Karpas-422 (cell line): ENCODE results near the gene OTUD3. TPM values are rescaled to one million over a fixed set of nuclear protein-coding genes. Genes with fewer than 3 reads are reported as not detected.
"Not testable (repeated sequence)": the region's sequence is repeated elsewhere in the genome, so short reads cannot be mapped to it uniquely, and the experiment has no call there.

Experiments
- DNase-seq: peaks from one replicate; pipeline ENCODE4 v3.0.0-alpha.2; 2015
- H2AFZ ChIP-seq: fragments of 200-600 bp; sonication (generic); 2 replicates; pipeline ENCODE4 v1.6.1; 2014; ENCODE audit warnings: antibody characterized with exemption, low read length, mixed read lengths
- H3K27ac ChIP-seq: fragments of 200-600 bp; sonication (generic); 2 replicates; pipeline ENCODE4 v1.5.1; 2014; ENCODE audit warnings: mild to moderate bottlenecking, low read length, moderate library complexity
- H3K27me3 ChIP-seq: fragments of 200-600 bp; sonication (generic); 2 replicates; pipeline ENCODE4 v1.6.1; 2014; ENCODE audit warnings: low read length, mixed read lengths
- H3K36me3 ChIP-seq: fragments of 200-600 bp; sonication (generic); 2 replicates; pipeline ENCODE4 v1.6.1; 2014; ENCODE audit warnings: low read length, mixed read lengths; ENCODE audit not compliant: insufficient read depth
- H3K4me1 ChIP-seq: fragments of 200-600 bp; sonication (generic); 2 replicates; pipeline ENCODE4 v1.6.1; 2014; ENCODE audit warnings: mild to moderate bottlenecking, low read length, mixed read lengths
- H3K4me2 ChIP-seq: fragments of 200-600 bp; sonication (generic); 2 replicates; pipeline ENCODE4 v1.6.1; 2014; ENCODE audit warnings: low read length, low read depth, mild to moderate bottlenecking; ENCODE audit not compliant: poor library complexity, severe bottlenecking
- H3K4me3 ChIP-seq: fragments of 200-600 bp; sonication (generic); 2 replicates; pipeline ENCODE4 v1.5.1; 2014; ENCODE audit warnings: mild to moderate bottlenecking, antibody characterized with exemption, low read length, mixed read lengths
- H3K79me2 ChIP-seq: fragments of 200-600 bp; sonication (generic); 2 replicates; pipeline ENCODE4 v1.6.1; 2014; ENCODE audit warnings: mild to moderate bottlenecking, low read length, mixed read lengths
- H3K9ac ChIP-seq: fragments of 200-600 bp; sonication (generic); 2 replicates; pipeline ENCODE4 v1.6.0; 2014; ENCODE audit warnings: low read length
- H3K9me2 ChIP-seq: fragments of 200-600 bp; sonication (generic), shearing (Covaris generic); replicated peaks from 2 replicates; pipeline ENCODE4 v1.6.0; 2014; ENCODE audit warnings: mild to moderate bottlenecking, low read length, moderate library complexity; ENCODE audit not compliant: insufficient read depth
- H3K9me3 ChIP-seq: fragments of 300-700, 200-600 bp; sonication (generic); 2 replicates; pipeline ENCODE4 v1.6.1; 2014; ENCODE audit warnings: low read length, mixed read lengths
- H4K20me1 ChIP-seq: fragments of 200-600 bp; sonication (generic); 2 replicates; pipeline ENCODE4 v1.6.1; 2014; ENCODE audit warnings: mild to moderate bottlenecking, antibody characterized with exemption, low read length, low read depth; ENCODE audit not compliant: insufficient read depth
- total RNA-seq: library from RNA; depleted of rRNA; stranded (reverse); fragments of >200 nt; shearing (Covaris generic); gene quantifications from 2 replicates; pipeline ENCODE4 v1.2.3, GENCODE V29; 2014; ENCODE audit warnings: low replicate concordance; rRNA removed

Gene OTUD3
- total RNA-seq = 7.0 and 9.1 TPM in 2 replicates

- Histone ChIP-seq H3K4me3 (peak within 1 kb of the TSS; percentile 78), H3K4me1 (peaks cover 21% of the 10 kb centered on the region), H4K20me1 (peaks cover 15% of the 10 kb centered on the region), H3K9me3 (no peaks in the 10 kb centered on the region), H3K27ac (no peak within 1 kb of the TSS; the same call in 1 of the 2 replicates), H3K9ac (peak within 1 kb of the TSS; percentile 82), H3K4me2 (peak within 1 kb of the TSS; percentile 100), H3K27me3 (no peaks in the 10 kb centered on the region), H3K9me2 (no peaks in the 10 kb centered on the region), H3K79me2 (peaks cover 49% of the 10 kb centered on the region), H3K36me3 (0 out of 2 replicates have a peak, but pooled peaks cover 4% of the 10 kb centered on the region), H2AFZ (peak within 1 kb of the TSS; percentile 99)
- peak; percentile 99 for DNase-seq
These were observed at the start of gene OTUD3 for GRCh38 chr1:19882111-19883071. TSS of gene OTUD3 (plus strand) at chr1:19882395. CDS start at chr1:19882514, 119 bp downstream.

GRCh38 chr1:19835578-19835977 is 46.6 kb upstream of the OTUD3 start:
- Histone ChIP-seq H3K9me2 (no peaks in the 10 kb centered on the region), H4K20me1 (no peaks in the 10 kb centered on the region), H3K27me3 (0 out of 2 replicates have a peak, but pooled peaks cover 2% of the 10 kb centered on the region), H3K27ac (no peak overlapping the region), H3K79me2 (no peaks in the 10 kb centered on the region), H3K4me1 (no peaks in the 10 kb centered on the region), H2AFZ (no peak overlapping the region), H3K9me3 (no peaks in the 10 kb centered on the region), H3K4me3 (no peak overlapping the region), H3K9ac (no peak overlapping the region), H3K36me3 (no peaks in the 10 kb centered on the region), H3K4me2 (no peak overlapping the region)
- DNase-seq = no peak

GRCh38 chr1:19837866-19838265 is 44.3 kb upstream of the OTUD3 start:
- H3K4me2 ChIP-seq = no peak overlapping the region
- DNase-seq = no peak
- H3K9ac ChIP-seq = no peak overlapping the region
- H3K27me3 ChIP-seq = no peaks in the 10 kb centered on the region
- no peaks in the 10 kb centered on the region for H3K9me3 ChIP-seq
- no peaks in the 10 kb centered on the region for H3K9me2 ChIP-seq
- H2AFZ ChIP-seq = no peak overlapping the region
- no peaks in the 10 kb centered on the region for H3K36me3 ChIP-seq
- H3K4me1 ChIP-seq = no peaks in the 10 kb centered on the region
- no peaks in the 10 kb centered on the region for H3K79me2 ChIP-seq
- no peaks in the 10 kb centered on the region for H4K20me1 ChIP-seq
- no peak overlapping the region for H3K4me3 ChIP-seq
- no peak overlapping the region for H3K27ac ChIP-seq

GRCh38 chr1:19840228-19840627 is 42.0 kb upstream of the OTUD3 start:
- Histone ChIP-seq H3K27me3 (no peaks in the 10 kb centered on the region), H3K9ac (no peak overlapping the region), H3K9me3 (no peaks in the 10 kb centered on the region), H3K27ac (no peak overlapping the region), H3K9me2 (no peaks in the 10 kb centered on the region), H3K36me3 (no peaks in the 10 kb centered on the region), H4K20me1 (no peaks in the 10 kb centered on the region), H2AFZ (no peak overlapping the region), H3K4me2 (no peak overlapping the region), H3K4me3 (no peak overlapping the region), H3K79me2 (no peaks in the 10 kb centered on the region), H3K4me1 (no peaks in the 10 kb centered on the region)
- DNase-seq = no peak

GRCh38 chr1:19844731-19845495 is 37.3 kb upstream of the OTUD3 start:
- Histone ChIP-seq H3K9me3 (no peaks in the 10 kb centered on the region), H3K79me2 (no peaks in the 10 kb centered on the region), H3K4me2 (no peak overlapping the region), H4K20me1 (no peaks in the 10 kb centered on the region), H3K27me3 (no peaks in the 10 kb centered on the region), H3K9me2 (no peaks in the 10 kb centered on the region), H3K9ac (no peak overlapping the region), H2AFZ (no peak overlapping the region), H3K36me3 (no peaks in the 10 kb centered on the region), H3K27ac (no peak overlapping the region), H3K4me1 (no peaks in the 10 kb centered on the region), H3K4me3 (no peak overlapping the region)
- no peak for DNase-seq

- no peaks in the 10 kb centered on the region for H3K36me3 ChIP-seq
- no peak overlapping the region for H2AFZ ChIP-seq
- no peaks in the 10 kb centered on the region for H3K27me3 ChIP-seq
- no peak overlapping the region for H3K4me2 ChIP-seq
- H3K9me2 ChIP-seq = no peaks in the 10 kb centered on the region
- H3K4me1 ChIP-seq = no peaks in the 10 kb centered on the region
- no peak overlapping the region for H3K27ac ChIP-seq
- no peak overlapping the region for H3K4me3 ChIP-seq
- H3K79me2 ChIP-seq = no peaks in the 10 kb centered on the region
- DNase-seq = no peak
- H4K20me1 ChIP-seq = no peaks in the 10 kb centered on the region
- H3K9me3 ChIP-seq = no peaks in the 10 kb centered on the region
- no peak overlapping the region for H3K9ac ChIP-seq
These were observed 36.6 kb upstream of the OTUD3 start for GRCh38 chr1:19845555-19845954.

- H3K79me2 ChIP-seq = no peaks in the 10 kb centered on the region
- H3K9ac ChIP-seq = no peak overlapping the region
- H3K27me3 ChIP-seq = no peaks in the 10 kb centered on the region
- no peaks in the 10 kb centered on the region for H4K20me1 ChIP-seq
- no peak overlapping the region for H3K4me2 ChIP-seq
- H3K27ac ChIP-seq = no peak overlapping the region
- H3K9me3 ChIP-seq = no peaks in the 10 kb centered on the region
- H2AFZ ChIP-seq = no peak overlapping the region
- H3K36me3 ChIP-seq = no peaks in the 10 kb centered on the region
- no peak for DNase-seq
- no peak overlapping the region for H3K4me3 ChIP-seq
- H3K4me1 ChIP-seq = no peaks in the 10 kb centered on the region
- no peaks in the 10 kb centered on the region for H3K9me2 ChIP-seq
These were observed 35.9 kb upstream of the OTUD3 start for GRCh38 chr1:19846338-19846737.

- not testable (repeated sequence) for H3K27ac ChIP-seq, H3K4me3 ChIP-seq, H3K79me2 ChIP-seq, H3K4me2 ChIP-seq, H3K9ac ChIP-seq, DNase-seq, H3K4me1 ChIP-seq, H3K27me3 ChIP-seq, H4K20me1 ChIP-seq, H3K36me3 ChIP-seq, H3K9me2 ChIP-seq, H2AFZ ChIP-seq, H3K9me3 ChIP-seq
These were observed 34.9 kb upstream of the OTUD3 start for GRCh38 chr1:19847334-19847733.
